ENCODE results near the gene TRIM29. TPM values are rescaled to one million over a fixed set of nuclear protein-coding genes. Genes with fewer than 3 reads are reported as not detected.

TRIM29 gene
- polyA plus RNA-seq, 1 experiment: 1.5 TPM

- ChIA-PET CTCF (interaction anchor here (1.6 kb wide), 1 partner anchor 11 kb away, joined by 5 read pairs; no protein-coding TSS in a partner anchor), POLR2A (no interaction called here)
- no peak for DNase-seq (ENCODE audit: low read depth)
- peaks cover 7% of the 10 kb centered on the region for H3K27me3 ChIP-seq (ENCODE audit: control insufficient read depth, insufficient read depth, low read length)
- H3K4me3 ChIP-seq (ENCODE audit: low read depth, low read length): no peak overlapping the region
- no peaks in the 10 kb centered on the region for H3K36me3 ChIP-seq (ENCODE audit: control insufficient read depth, insufficient read depth, low read length)
- no peak for TF ChIP-seq CTCF (IDR thresholded peaks at IDR 0.05; ENCODE audit: insufficient read depth, low read depth, low read length)
Measured at GRCh38 chr11:120091121-120091520, 46.8 kb downstream of the TRIM29 start.

- POLR2A ChIA-PET: no interaction called here
- no peaks in the 10 kb centered on the region; the same call in 1 of the 2 replicates for H3K27me3 ChIP-seq (ENCODE audit: control insufficient read depth, insufficient read depth, low read length)
- CTCF ChIA-PET: no interaction called here
- no peak for TF ChIP-seq CTCF (IDR thresholded peaks at IDR 0.05; ENCODE audit: insufficient read depth, low read depth, low read length)
- DNase-seq (ENCODE audit: low read depth): no peak
- H3K4me3 ChIP-seq (ENCODE audit: low read depth, low read length): no peak overlapping the region
- no peaks in the 10 kb centered on the region for H3K36me3 ChIP-seq (ENCODE audit: control insufficient read depth, insufficient read depth, low read length)
Measured at GRCh38 chr11:120090411-120090810, 47.5 kb downstream of the TRIM29 start.

- ChIA-PET CTCF (interaction anchor here (0.6 to 3.2 kb wide), 6 partner anchors 10 to 79 kb away, joined by 3 to 14 read pairs (median 4); no protein-coding TSS in a partner anchor), POLR2A (no interaction called here)
- TF ChIP-seq CTCF (IDR thresholded peaks at IDR 0.05; ENCODE audit: insufficient read depth, low read depth, low read length): no peak
Measured at GRCh38 chr11:120089036-120090001, 48.6 kb downstream of the TRIM29 start.

GRCh38 chr11:120088056-120088455 is 49.9 kb downstream of the TRIM29 start:
- DNase-seq (ENCODE audit: low read depth): no peak
- Histone ChIP-seq H3K4me3 (ENCODE audit: low read depth, low read length) (no peak overlapping the region), H3K36me3 (ENCODE audit: control insufficient read depth, insufficient read depth, low read length) (no peaks in the 10 kb centered on the region), H3K27me3 (ENCODE audit: control insufficient read depth, insufficient read depth, low read length) (no peaks in the 10 kb centered on the region; the same call in 1 of the 2 replicates)
- ChIA-PET POLR2A (no interaction called here), CTCF (interaction anchor here (1.0 to 3.2 kb wide), 6 partner anchors 9 to 421 kb away, joined by 3 to 14 read pairs (median 4); no protein-coding TSS in a partner anchor)
- TF ChIP-seq CTCF (IDR thresholded peaks at IDR 0.05; ENCODE audit: insufficient read depth, low read depth, low read length): no peak

More at GRCh38 chr11:120089036-120090001, 48.6 kb downstream of the TRIM29 start:
- no peak for DNase-seq (ENCODE audit: low read depth)
- H3K36me3 ChIP-seq (ENCODE audit: control insufficient read depth, insufficient read depth, low read length): no peaks in the 10 kb centered on the region
- no peak overlapping the region for H3K4me3 ChIP-seq (ENCODE audit: low read depth, low read length)
- no peaks in the 10 kb centered on the region; the same call in 1 of the 2 replicates for H3K27me3 ChIP-seq (ENCODE audit: control insufficient read depth, insufficient read depth, low read length)

- Histone ChIP-seq H3K4me3 (ENCODE audit: low read depth, low read length) (no peak overlapping the region), H3K36me3 (ENCODE audit: control insufficient read depth, insufficient read depth, low read length) (no peaks in the 10 kb centered on the region), H3K27me3 (ENCODE audit: control insufficient read depth, insufficient read depth, low read length) (no peaks in the 10 kb centered on the region; the same call in 1 of the 2 replicates)
- TF ChIP-seq CTCF (IDR thresholded peaks at IDR 0.05; ENCODE audit: insufficient read depth, low read depth, low read length): no peak
- ChIA-PET CTCF (interaction anchor here (1.8 to 3.2 kb wide), 2 partner anchors 21 to 420 kb away, joined by 6 to 13 read pairs; no protein-coding TSS in a partner anchor), POLR2A (no interaction called here)
- no peak for DNase-seq (ENCODE audit: low read depth)
Measured at GRCh38 chr11:120086651-120087050, 51.3 kb downstream of the TRIM29 start.

All from BJ (cell line).